GM12891 (cell line): Measurements from ENCODE around the gene OXT.

Source experiments
- PAX5 ChIP-seq: IDR thresholded peaks from 2 replicates; pipeline ENCODE4 v1.6.1; 2011; ENCODE audit warnings: low read length, moderate library complexity, mild to moderate bottlenecking; ENCODE audit not compliant: insufficient read depth, severe bottlenecking
- POLR2A ChIP-seq: IDR thresholded peaks from 2 replicates; pipeline ENCODE4 v1.6.1; 2011; ENCODE audit warnings: low read depth, low read length, control low read depth
- POLR2AphosphoS5 ChIP-seq: IDR thresholded peaks from 2 replicates; pipeline ENCODE4 v1.6.1; 2011; ENCODE audit warnings: low read depth, low read length, control low read depth
- SPI1 ChIP-seq: IDR thresholded peaks from 2 replicates; pipeline ENCODE4 v1.6.1; 2011; ENCODE audit warnings: low read depth, low read length, control low read depth
- TAF1 ChIP-seq: IDR thresholded peaks from 2 replicates; pipeline ENCODE4 v1.6.1; 2011; ENCODE audit warnings: low read depth, low read length, control low read depth

DNA sequence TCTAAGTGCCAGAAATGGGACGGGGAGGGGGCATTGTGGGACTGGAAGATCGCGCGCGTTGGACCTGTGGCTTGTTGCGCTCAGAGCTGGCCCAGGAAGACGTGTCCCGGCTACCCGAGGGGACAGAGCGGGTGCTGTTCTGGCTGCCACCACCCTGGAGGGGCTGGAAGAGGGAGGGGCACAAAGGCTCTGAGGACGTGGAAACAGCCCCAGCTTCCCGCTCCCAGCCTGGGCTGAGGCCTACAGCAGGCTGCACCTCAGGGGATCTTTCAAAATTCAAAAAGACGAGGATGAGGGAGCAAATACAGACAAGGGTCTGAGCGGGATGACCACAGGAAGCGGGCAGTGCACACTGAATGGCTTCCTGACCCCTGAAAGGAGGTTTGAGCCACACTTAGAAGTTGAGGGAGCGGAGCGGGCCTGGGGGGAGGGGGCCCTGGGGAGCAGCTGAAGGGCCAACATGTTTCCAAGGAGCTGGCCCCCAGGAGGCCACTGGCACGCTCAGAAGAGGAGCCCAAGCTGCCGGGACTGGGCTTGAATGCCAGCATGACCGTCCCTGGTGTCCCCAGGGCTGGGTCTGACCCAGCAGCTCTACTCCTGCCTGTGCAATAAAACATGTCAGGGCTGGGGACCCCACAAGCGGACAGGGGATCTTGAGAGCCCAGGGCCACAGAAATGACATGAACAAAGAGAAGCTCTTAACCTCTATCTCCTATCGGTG lies 1.3 kb downstream of the OXT start:
- TF ChIP-seq POLR2A (no peak), POLR2AphosphoS5 (no peak), TAF1 (no peak), PAX5 (no peak), SPI1 (no peak)
